ENCODE measurements around the gene GSTO2.

The GSTO2 gene

DNA sequence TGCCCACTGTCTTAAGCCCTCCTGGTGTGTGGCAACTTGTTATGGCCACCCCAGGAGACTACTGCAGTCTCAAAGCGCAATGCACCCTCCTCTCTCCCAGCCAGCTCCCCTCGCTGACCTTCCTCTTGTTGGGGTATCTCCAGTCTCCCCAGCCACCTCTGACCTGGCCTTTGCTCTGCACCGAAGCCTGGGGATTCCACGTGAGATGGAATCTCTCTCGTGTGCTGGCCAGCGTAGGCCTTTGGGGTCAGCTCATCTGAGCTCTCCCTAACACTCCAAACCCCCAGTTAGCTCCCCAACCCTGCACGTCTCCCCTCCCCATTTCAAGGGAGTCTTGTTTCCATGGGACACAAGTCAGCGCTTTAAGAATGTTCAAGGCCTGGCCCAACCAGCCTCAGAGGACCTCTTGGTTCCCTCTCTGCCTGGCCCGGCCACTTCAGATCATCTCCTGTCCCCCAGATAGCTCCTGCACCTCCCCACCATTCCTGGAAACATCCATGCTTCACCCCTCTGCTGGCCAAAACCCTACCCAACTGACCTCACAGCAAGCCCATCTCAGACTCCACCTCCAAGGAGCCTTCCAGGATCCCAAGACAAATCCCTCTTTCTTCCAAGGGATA lies 58.1 kb downstream of the GSTO2 start:
- no peak for DNase-seq (ENCODE audit: low spot score)

DNA sequence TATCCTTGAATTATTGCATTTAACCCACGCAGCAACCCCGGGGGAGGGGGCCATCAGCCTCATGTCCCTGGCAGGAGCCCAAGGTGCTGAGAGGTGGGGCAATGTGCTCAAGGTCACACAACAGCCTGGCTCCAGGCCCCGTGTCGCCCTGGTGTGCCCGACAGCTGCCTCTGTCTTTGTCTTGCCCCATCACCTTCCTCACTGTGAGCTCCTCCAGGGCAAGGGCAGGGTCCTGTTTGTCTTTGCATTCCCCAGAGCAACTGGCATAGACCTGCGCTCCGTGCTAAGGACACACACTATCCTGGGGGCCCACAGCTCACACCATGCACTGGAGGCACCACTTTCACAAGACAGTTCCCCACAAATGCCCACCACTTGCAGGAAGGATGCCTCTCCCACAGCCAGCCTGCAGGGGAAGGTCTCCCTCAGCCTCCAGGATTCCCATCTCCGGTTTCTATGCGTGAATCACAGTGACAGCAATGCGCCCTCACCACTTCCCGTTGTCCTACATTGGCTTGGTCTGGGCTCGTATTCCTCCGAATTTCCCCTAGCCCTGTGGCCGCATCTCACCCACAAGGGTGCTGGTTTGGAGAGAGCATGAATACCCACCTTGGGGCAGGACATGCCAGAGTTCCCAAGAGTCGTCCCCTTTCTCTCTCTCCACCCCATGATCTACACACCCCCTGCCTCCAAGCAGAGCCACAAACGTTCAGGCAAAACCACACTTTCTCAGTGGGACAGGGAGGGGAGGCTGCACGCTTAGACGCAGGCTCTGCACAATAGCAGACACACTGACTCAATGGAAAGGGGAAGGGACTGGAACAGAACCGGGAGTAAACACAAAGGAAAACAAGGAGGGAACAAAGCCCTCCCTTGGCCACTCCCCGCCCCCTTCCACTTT lies 59.0 kb downstream of the GSTO2 start:
- DNase-seq (ENCODE audit: low spot score), result no peak

DNA sequence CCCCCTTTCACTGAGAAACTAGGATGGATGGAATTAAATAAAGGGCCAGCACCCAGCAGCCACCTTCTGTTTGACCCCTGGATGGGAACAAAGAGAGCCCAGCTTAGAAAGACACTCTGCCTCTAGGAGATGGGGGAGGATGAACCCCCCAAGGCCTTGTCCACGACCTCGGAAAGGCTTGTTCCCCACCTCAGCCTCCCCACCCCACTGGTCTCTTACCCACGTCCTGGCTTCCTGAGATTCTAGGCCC lies 59.6 kb downstream of the GSTO2 start:
- DNase-seq (ENCODE audit: low spot score), result no peak

DNA sequence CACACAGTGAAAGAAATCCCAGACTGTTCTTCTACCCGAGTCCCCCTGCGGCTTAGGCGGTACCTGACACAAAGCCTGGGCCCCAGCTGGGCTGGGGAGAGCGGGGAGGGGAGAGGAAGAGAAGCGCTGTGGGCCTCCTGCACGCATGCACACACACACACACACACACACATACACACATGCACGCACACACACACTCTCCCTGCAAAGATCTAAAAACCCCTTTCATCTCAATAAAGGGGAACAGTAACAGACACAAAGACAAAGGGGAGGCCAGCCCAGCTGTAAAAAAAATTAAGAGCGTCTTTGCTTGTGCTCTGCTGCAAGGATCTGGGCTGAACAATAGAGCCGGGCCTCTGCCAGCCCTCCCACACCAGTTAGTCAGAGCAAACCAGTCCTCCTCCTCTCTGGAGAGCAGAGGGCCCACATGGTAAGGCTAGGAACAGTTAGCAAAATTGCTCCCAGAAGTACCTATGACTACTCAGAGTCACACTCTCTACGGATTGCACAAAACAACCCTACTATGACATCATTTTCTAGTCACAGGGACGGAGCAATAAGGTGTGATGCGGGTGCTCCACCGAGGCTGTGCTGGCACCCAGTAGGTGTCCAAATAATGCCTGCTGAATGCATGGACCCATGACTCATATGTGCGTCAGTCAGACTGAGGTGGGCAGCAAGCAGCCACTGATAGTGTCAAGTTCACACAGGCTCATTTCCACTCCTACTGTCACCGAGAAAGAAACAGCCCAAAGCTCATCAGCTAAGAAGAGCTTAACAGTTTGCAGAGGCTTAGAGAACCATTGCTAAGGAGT lies 60.1 kb downstream of the GSTO2 start:
- no peak for DNase-seq (ENCODE audit: low spot score)

DNA sequence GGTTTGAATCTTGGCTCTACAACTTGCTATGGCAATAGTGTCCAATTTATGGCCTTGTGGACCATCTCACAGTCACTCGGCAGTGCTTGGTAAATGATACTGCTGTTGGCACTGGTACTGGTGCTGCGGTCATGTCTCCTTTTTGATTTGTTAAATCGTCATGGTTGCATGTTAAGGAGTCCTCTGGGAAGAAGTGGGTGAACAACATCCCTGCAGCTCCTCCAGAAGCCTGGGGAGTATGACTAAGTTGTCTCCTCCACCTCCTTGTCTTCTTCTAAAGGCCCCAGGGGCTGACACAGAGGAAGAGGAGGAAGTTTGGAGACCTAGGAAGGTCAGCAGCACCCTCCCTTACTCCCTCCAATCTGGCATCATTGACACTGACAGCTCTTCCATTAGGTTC lies 60.8 kb downstream of the GSTO2 start:
- no peak for DNase-seq (ENCODE audit: low spot score)

DNA sequence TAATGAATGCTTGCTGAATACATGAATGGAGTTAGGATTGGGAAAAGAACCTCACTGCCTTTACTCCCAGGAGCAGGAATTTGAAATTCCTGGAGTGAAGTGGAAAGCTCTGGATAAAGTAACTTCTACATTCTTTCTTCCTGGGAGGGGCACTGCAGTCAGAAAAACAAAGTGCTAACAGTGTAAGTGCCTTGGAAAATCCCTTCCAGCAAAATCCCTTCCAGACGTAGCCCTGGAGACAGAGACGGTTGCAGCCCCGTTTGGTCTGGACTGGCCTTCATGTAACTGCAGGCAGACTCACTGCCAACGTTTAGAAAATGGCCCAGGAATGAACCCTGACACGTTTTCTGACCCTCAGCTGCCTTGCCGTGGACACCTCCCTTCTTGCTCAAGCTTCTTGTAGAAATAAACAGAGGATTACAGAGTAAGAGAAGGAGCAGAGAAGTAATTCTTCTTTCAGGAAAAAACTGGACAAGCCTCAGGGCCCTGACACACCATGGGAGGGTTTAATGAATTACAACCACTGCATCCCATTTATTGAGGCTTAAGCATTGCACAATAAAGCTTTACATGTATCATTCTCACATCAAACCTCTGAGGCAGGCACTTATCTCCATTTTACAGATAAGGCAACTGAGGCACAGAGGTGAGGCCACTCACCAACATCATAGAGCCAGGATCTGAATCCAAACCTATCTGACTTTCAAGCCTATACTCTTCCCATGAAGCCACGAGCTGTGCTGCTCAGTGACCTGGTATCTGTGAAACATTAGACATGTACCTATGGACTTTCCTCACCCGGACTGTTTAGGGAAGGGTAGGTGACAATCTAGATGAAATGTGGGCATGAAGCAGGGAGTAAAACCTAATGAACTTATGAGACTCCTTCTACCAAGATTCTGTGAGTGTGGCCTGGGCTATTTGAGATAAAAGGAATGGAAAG lies 61.5 kb downstream of the GSTO2 start:
- no peak for DNase-seq (ENCODE audit: low spot score)

DNA sequence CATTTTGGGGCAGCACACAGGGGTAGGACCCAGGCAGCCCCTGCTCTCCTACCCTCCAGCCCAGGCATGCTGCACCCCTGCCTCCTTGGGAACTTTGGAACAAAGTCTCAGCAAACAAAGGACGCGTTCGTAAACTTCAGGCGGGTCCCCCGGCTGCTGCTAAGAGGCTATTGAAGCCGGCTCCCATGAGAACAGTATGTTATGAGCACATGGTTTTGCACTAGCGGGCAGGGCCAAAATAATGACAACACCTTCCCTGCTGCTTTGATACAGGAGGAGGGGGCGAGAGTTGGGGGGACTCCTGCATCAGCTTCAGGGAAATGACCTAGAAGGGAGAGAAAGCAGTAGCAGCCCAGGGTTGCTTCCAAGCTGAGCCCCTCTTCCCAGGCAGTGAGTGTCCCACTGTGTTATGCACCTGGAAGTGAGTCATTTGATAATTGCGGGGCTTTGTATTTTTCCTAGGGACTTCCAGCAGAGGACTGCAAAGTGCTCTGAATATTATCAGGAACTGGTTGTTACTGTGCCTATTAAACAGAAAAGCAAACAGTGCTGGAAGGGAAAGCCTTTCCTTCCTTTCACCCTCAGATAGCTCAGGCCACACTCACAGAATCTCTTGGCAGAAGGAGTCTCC lies 62.3 kb downstream of the GSTO2 start:
- DNase-seq (ENCODE audit: low spot score), result no peak

DNA sequence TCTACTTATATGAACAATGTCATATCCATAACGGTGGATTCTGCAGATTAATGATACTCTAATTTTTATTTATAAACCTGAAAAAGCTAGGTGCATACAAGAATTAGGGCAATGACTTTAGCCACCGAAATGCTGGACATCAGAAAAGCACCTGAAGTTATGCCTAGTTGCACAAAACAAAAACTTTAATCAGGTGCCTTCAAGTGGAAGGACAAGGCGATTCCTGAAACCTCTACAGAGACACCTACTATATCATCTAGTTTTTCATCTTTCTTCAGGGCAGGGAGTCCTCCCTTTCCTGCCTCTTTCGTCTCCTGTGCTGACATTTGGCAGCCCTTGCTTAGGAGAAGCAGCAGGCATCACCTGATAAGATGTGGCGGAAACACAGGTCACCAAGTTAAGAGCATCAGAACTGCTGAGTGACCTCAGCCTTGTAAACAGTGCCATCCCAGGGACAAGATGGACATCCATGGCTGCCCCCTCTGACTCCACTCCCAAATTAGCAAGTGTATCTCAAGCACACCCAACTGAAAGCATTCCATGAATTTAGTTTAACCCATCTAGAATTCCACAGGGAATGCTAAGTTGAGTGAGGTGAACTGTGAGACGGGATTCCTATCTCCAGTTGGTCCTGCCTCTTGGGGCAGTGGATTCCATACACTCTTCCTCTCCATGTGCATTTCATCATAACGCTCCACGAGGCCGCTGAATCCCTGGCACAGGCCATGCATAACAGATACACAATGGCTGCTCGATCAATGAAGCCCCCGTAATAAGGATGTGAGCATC lies 63.5 kb downstream of the GSTO2 start:
- no peak for DNase-seq (ENCODE audit: low spot score)

DNA sequence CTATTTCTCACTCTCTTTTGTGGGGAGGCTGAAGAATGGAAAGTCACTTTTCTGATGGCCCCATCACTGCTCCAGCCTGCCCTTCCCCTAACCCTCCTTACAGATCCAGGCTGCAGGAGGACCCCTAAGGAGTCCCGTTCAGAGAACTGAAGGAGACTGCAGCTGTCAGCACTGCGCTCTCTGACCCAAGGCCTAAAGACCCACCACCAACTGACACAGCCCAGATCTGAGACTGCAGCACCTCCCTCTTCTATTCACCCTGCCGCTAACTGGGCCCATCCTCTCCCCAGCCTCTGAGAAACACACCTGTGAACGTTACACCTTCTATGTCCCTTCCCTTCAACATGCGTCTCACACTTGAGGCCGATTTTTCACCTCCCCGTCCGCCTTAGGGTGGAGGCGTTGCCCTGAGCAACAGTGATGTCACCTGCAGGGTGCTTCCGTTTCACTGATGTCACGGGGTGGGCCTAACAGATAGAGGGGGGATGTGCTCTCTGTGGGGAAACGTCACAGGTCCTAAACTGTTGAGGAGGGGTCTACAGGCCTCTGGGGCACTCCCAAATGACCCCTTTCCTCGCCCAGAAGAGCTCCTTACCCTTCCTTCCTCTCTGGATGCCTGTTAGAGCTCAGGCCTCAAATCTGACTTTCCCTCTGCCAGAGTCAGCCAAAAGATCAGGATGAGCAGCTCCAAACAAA lies 64.2 kb downstream of the GSTO2 start:
- no peak for DNase-seq (ENCODE audit: low spot score)

DNA sequence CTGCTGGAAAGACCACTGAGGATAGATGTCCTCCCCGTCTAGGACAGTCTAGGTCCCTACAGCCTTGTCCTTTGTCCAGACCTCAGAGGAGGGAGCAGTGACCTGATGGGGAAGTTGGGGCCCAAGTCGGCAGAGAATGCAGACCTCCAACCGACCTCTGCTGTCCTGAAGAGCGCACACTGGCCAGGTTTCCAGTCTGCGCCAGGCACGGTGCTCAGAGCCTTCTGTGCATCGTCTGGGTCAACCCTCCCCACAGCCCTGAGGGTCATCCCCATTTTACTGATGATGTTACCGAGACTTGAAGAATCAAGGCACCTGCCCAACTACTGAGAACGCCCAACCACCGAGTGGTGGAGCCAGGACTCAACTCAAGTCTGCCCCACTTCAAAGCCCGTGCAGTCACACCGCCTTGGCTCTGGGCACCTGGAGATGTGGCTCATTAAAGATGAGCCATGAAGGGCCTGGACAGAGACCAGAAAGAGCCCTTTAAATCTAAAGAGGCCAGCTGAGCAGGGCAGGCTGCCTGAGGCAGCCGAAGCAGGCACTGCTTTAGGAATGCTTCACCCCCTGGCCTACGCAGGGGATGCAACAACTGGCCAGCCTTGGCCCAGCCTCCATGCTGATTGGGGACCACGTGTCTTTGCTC lies 64.9 kb downstream of the GSTO2 start:
- DNase-seq (ENCODE audit: low spot score), result no peak

DNA sequence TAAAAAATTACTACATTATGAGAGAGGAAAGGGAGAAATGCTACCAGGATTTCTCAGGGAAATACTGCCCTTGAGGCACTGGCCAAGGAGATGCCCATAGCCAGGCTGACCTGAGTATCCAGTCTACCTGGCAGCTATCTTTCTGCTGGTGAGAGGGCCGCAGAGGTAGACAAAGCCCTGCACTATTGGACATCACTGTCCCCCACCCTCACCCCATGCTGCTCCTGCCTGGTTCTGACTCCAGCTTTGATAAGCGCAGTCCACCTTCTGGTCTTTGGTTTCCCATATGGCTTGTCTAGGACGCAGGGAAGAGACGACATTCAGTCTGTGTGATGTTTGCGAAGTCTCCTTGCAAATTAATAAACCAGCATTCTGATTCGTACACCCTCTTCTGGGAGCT lies 65.6 kb downstream of the GSTO2 start:
- DNase-seq (ENCODE audit: low spot score), result no peak

DNA sequence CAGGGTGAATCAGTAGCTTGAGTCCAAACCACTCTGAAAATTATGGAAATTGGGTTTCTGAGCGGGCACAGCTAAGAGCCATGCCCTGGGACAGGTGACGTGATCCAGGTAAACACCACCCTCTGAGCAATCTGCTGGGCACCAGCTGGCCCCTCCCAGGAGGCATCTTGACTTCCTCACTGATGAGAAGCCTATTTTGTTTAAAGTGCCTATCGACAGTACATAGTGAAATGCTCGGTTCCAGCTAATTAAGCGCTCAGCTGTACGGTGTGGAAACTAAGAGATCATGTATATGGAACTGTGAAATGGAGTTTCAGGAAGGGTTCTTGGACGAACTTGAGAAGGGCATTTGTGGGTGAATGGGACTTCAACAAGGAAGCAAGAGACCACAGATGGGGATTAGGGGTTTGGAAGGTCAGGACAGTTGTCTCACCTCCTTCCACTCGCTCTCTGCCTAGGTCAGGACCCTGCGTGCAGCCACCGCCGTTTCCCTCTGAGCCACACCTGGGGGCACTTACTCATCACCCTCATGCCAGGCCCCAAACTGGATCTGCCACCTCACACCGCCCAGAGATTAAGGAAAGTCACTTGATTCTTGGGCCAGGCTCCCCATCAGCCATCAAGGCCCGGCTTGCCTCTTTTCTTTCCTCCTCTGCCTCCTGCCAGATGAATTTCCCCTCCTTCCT lies 66.1 kb downstream of the GSTO2 start:
- DNase-seq (ENCODE audit: low spot score), result no peak

DNA sequence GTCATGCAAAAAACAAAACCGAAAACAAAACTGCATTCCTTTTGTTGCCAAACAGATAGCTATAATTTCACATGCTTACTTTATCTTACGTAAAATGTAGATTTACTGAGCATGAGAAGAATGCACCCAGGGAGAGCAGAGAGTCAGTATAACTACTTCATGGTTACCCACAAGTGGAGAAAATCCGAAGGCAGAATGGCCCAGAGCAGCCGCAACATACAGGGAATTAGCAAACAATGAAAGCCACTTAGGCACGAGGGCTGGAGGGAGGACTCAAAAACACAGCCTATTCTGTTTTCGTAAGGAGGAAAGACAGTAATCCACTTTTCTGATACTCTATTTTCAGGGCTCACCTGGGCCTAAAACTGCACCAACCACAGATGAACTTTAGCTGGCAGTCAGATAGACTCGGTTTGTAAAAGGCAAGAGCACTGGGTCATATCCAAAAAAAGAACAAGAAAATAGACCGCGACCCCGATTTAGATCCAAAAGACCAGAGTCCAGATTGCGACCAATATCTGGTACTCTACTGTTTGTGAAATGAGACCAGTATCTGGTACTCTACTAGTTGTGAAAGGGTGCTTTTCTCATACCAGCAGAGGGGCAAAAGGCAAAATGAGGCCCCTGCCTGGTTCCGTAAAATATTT lies 68.0 kb downstream of the GSTO2 start:
- DNase-seq (ENCODE audit: low spot score), result no peak

DNA sequence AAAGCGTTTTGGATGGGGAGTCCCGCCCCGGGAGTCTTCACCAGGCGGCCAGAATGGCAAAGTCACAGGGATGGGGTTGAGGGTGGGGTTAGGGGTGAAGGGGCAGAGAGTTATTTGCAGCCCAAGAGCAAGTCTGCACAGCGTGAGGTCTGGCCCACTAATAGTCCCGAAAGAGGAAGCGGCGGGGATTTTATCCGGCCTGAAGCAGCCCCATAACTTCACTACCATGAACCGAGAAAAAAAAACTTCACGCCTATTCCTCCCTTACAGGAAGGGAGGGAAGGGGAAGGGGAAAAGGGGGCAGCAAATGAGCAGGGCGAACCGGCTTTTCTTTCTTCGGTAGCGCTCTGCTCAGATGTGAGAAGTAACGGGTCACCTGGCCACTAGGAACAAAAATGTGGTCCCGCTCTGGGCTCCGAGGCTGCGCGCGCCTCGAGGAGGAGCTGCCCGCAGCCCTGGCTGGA lies 68.6 kb downstream of the GSTO2 start:
- DNase-seq (ENCODE audit: low spot score), result peak; percentile 71

DNA sequence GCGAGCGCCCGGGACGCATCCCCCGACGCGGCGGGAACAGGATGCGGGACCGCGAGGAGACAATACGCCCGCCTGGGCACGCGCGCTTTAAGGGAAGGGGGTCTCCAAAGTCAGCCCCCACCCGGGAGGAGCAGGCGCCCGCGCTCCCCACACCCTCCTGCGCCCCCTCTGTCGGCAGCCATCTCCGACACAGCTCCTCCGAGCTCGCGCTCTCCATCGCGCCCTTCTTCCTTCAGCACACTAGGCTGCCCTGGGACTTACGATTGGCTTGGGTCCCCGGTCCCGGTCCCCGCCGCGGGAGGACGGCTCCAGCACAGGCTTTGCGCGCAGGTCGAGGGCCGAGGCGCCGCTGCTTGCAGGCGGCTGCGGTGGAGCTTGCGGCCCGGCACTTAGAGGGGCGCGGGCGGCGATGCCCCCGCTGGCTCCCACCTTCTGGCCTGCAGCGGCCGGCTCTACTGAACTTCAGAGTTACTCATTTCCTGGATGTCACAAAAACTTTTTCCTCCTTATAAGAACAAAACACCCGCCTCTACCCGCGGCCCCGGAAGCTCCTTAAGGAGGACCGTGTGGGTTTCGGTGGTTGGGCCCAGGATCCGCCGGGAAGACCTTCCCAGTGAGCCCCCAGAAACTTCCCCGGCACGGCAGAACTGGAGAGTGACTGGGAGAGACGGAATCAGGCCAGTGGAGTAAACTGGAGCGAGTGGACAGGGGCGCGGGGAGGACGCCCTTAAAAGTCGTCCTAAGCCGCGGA lies 69.2 kb downstream of the GSTO2 start, which contains the start of gene ITPRIP:
ITPRIP (minus strand) TSS at position 481 of the 751 bp plus-strand sequence. CDS start 22,414 bp downstream, outside the sequence.
- peak; percentile 75 for DNase-seq (ENCODE audit: low spot score)

DNA sequence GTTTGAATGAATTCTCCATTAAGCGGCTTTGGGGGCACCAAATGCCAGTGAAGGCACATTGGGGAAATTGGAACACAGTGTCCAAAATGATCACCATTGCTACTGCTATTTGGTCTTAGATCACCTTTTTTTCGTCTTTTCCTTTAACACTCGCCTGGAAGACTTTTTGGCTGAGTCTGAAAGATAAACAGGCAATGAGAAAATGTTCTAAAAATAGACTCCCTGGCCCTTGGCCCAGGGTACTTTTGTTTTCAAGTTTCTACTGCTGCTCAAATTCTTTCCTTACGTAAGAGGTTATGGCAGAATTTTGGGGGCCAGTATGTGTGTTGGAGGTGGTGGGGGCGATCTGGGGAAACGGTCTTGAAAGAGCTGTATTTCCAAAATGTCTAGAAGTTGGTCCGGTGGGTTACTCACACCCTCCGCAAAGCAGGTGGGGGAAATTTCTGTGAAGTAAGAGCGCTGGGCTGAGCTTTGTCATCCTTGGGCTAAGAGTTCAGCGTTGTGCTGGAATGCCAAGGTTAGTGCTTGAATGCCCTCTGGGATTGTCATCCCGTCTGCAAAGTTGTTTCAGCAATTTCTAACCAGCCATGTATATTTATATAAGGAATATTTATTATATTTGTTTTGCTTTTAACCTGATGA lies 70.6 kb downstream of the GSTO2 start:
- no peak for DNase-seq (ENCODE audit: low spot score)

DNA sequence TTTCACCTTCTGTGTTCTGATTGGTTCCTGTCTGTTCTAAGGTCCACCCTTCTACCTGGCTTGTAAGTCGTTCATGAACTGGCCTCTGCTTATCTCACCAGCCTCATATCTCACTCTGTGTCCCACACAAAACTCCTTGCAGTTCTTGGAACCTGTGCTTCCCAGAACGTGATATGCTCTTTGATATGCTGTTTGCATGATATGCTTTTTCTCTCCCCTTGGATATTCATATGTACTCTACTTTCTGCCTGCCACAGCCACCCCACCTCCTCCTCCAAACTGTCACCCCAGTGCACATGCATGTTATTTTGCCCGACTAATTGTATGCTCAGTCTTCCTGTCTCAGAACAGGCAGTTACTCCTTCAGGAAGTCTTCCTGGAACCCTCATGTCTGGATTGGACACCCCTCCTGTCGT lies 71.1 kb downstream of the GSTO2 start:
- no peak for DNase-seq (ENCODE audit: low spot score)

Data from germinal center (tissue), 1 donor.